Suprapubic skin (tissue), 3 donors: ENCODE data around the gene C3orf22.
"Not testable (repeated sequence)": the region's sequence is repeated elsewhere in the genome, so short reads cannot be mapped to it uniquely, and the experiment has no call there.

Experiments used
- POLR2AphosphoS5 ChIP-seq, 3 donors: sonication (generic); formaldehyde crosslinking; IDR thresholded peaks; one replicate each; pipeline ENCODE4 v1.6.1; 2017; ENCODE audit warnings: antibody characterized with exemption in 3 of 3
- TF ChIP-seq, protein P1 (sequence below), 2 donors: fragments of 200-600 bp in 1 of 2; fragments of 450-650 bp in 1 of 2; sonication (generic) in 1 of 2; IDR thresholded peaks; one replicate each; pipeline ENCODE4 v1.5.1; 2016 to 2019; ENCODE audit warnings: antibody characterized with exemption in 2 of 2, mild to moderate bottlenecking in 1 of 2, moderate library complexity in 1 of 2

DNA sequence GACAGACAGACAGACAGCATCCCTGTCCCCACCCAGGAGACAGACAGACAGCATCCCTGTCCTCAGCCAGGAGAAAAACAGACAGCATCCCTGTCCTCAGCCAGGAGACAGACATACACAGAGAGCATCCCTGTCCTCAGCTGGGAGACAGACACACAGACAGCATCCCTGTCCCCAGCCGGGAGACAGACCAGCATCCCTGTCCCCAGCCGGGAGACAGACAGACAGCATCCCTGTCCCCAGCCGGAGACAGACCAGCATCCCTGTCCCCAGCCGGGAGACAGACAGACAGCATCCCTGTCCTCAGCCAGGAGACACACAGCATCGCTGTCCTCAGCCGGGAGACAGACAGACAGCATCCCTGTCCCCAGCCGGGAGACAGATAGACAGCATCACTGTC lies 24.0 kb downstream of the C3orf22 start:
- TF ChIP-seq, protein P1, sequence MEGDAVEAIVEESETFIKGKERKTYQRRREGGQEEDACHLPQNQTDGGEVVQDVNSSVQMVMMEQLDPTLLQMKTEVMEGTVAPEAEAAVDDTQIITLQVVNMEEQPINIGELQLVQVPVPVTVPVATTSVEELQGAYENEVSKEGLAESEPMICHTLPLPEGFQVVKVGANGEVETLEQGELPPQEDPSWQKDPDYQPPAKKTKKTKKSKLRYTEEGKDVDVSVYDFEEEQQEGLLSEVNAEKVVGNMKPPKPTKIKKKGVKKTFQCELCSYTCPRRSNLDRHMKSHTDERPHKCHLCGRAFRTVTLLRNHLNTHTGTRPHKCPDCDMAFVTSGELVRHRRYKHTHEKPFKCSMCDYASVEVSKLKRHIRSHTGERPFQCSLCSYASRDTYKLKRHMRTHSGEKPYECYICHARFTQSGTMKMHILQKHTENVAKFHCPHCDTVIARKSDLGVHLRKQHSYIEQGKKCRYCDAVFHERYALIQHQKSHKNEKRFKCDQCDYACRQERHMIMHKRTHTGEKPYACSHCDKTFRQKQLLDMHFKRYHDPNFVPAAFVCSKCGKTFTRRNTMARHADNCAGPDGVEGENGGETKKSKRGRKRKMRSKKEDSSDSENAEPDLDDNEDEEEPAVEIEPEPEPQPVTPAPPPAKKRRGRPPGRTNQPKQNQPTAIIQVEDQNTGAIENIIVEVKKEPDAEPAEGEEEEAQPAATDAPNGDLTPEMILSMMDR (IDR thresholded peaks at IDR 0.05), result not testable (repeated sequence)
- TF ChIP-seq POLR2AphosphoS5 (IDR thresholded peaks at IDR 0.05), result not testable (repeated sequence)
